ENCODE data around the gene ICOSLG.
"Not testable (repeated sequence)": the region's sequence is repeated elsewhere in the genome, so short reads cannot be mapped to it uniquely, and the experiment has no call there.

ICOSLG gene

GRCh38 chr21:44207860-44208646 is 32.7 kb downstream of the ICOSLG start:
- H3K27ac ChIP-seq (ENCODE audit: low read length): not testable (repeated sequence)

GRCh38 chr21:44206698-44207676 is 33.8 kb downstream of the ICOSLG start:
- not testable (repeated sequence) for H3K4me3 ChIP-seq (ENCODE audit: low read depth in 1 of 2, low read length in 2 of 2); H3K9me3 ChIP-seq (ENCODE audit: control insufficient read depth in 1 of 2, low read length in 2 of 2); H3K36me3 ChIP-seq (ENCODE audit: control insufficient read depth in 1 of 2, insufficient read depth in 2 of 2, low read length in 2 of 2); H3K27ac ChIP-seq (ENCODE audit: low read length); H3K27me3 ChIP-seq (ENCODE audit: low read depth, low read length); H3K4me1 ChIP-seq (ENCODE audit: control insufficient read depth in 1 of 2, insufficient read depth in 2 of 2, low read length in 2 of 2)

More at GRCh38 chr21:44207860-44208646, 32.7 kb downstream of the ICOSLG start:
- not testable (repeated sequence) for H3K9me3 ChIP-seq (ENCODE audit: control insufficient read depth in 1 of 2, low read length in 2 of 2); H3K36me3 ChIP-seq (ENCODE audit: control insufficient read depth in 1 of 2, insufficient read depth in 2 of 2, low read length in 2 of 2); H3K4me1 ChIP-seq (ENCODE audit: control insufficient read depth in 1 of 2, insufficient read depth in 2 of 2, low read length in 2 of 2); H3K27me3 ChIP-seq (ENCODE audit: low read depth, low read length); H3K4me3 ChIP-seq (ENCODE audit: low read depth in 1 of 2, low read length in 2 of 2)

GRCh38 chr21:44206187-44206586 is 34.6 kb downstream of the ICOSLG start:
- H3K9me3 ChIP-seq (ENCODE audit: control insufficient read depth in 1 of 2, low read length in 2 of 2); H3K4me1 ChIP-seq (ENCODE audit: control insufficient read depth in 1 of 2, insufficient read depth in 2 of 2, low read length in 2 of 2); H3K27me3 ChIP-seq (ENCODE audit: low read depth, low read length); H3K27ac ChIP-seq (ENCODE audit: low read length); H3K4me3 ChIP-seq (ENCODE audit: low read depth in 1 of 2, low read length in 2 of 2); H3K36me3 ChIP-seq (ENCODE audit: control insufficient read depth in 1 of 2, insufficient read depth in 2 of 2, low read length in 2 of 2): not testable (repeated sequence)

GRCh38 chr21:44202590-44203299 is 38.0 kb downstream of the ICOSLG start:
- H3K4me1 ChIP-seq (ENCODE audit: control insufficient read depth in 1 of 2, insufficient read depth in 2 of 2, low read length in 2 of 2); H3K4me3 ChIP-seq (ENCODE audit: low read depth in 1 of 2, low read length in 2 of 2); H3K27me3 ChIP-seq (ENCODE audit: low read depth, low read length); H3K27ac ChIP-seq (ENCODE audit: low read length); H3K9me3 ChIP-seq (ENCODE audit: control insufficient read depth in 1 of 2, low read length in 2 of 2); H3K36me3 ChIP-seq (ENCODE audit: control insufficient read depth in 1 of 2, insufficient read depth in 2 of 2, low read length in 2 of 2): not testable (repeated sequence)

GRCh38 chr21:44199997-44200396 is 40.7 kb downstream of the ICOSLG start:
- H3K27ac ChIP-seq (ENCODE audit: low read length); H3K36me3 ChIP-seq (ENCODE audit: control insufficient read depth in 1 of 2, insufficient read depth in 2 of 2, low read length in 2 of 2); H3K4me3 ChIP-seq (ENCODE audit: low read depth in 1 of 2, low read length in 2 of 2); H3K4me1 ChIP-seq (ENCODE audit: control insufficient read depth in 1 of 2, insufficient read depth in 2 of 2, low read length in 2 of 2); H3K27me3 ChIP-seq (ENCODE audit: low read depth, low read length); H3K9me3 ChIP-seq (ENCODE audit: control insufficient read depth in 1 of 2, low read length in 2 of 2): not testable (repeated sequence)

GRCh38 chr21:44199448-44199847 is 41.3 kb downstream of the ICOSLG start:
- Histone ChIP-seq H3K4me1 (ENCODE audit: control insufficient read depth in 1 of 2, insufficient read depth in 2 of 2, low read length in 2 of 2) (no peaks in the 10 kb centered on the region), H3K36me3 (ENCODE audit: control insufficient read depth in 1 of 2, insufficient read depth in 2 of 2, low read length in 2 of 2) (no peaks in the 10 kb centered on the region), H3K9me3 (ENCODE audit: control insufficient read depth in 1 of 2, low read length in 2 of 2) (no peaks in the 10 kb centered on the region), H3K27me3 (ENCODE audit: low read depth, low read length) (no peaks in the 10 kb centered on the region), H3K4me3 (ENCODE audit: low read depth in 1 of 2, low read length in 2 of 2) (no peak overlapping the region), H3K27ac (ENCODE audit: low read length) (no peak overlapping the region)

- H3K27ac ChIP-seq (ENCODE audit: low read length); H3K4me3 ChIP-seq (ENCODE audit: low read depth in 1 of 2, low read length in 2 of 2); H3K4me1 ChIP-seq (ENCODE audit: control insufficient read depth in 1 of 2, insufficient read depth in 2 of 2, low read length in 2 of 2): not testable (repeated sequence)
These were observed 43.6 kb downstream of the ICOSLG start for GRCh38 chr21:44197156-44197516.

GRCh38 chr21:44196212-44197155 is 44.3 kb downstream of the ICOSLG start:
- H3K9me3 ChIP-seq (ENCODE audit: control insufficient read depth in 1 of 2, low read length in 2 of 2); H3K4me3 ChIP-seq (ENCODE audit: low read depth in 1 of 2, low read length in 2 of 2); H3K4me1 ChIP-seq (ENCODE audit: control insufficient read depth in 1 of 2, insufficient read depth in 2 of 2, low read length in 2 of 2); H3K36me3 ChIP-seq (ENCODE audit: control insufficient read depth in 1 of 2, insufficient read depth in 2 of 2, low read length in 2 of 2); H3K27ac ChIP-seq (ENCODE audit: low read length); H3K27me3 ChIP-seq (ENCODE audit: low read depth, low read length): not testable (repeated sequence)

More at GRCh38 chr21:44197156-44197516, 43.6 kb downstream of the ICOSLG start:
- H3K36me3 ChIP-seq (ENCODE audit: control insufficient read depth in 1 of 2, insufficient read depth in 2 of 2, low read length in 2 of 2); H3K9me3 ChIP-seq (ENCODE audit: control insufficient read depth in 1 of 2, low read length in 2 of 2); H3K27me3 ChIP-seq (ENCODE audit: low read depth, low read length): not testable (repeated sequence)

- not testable (repeated sequence) for H3K4me1 ChIP-seq (ENCODE audit: control insufficient read depth in 1 of 2, insufficient read depth in 2 of 2, low read length in 2 of 2); H3K4me3 ChIP-seq (ENCODE audit: low read depth in 1 of 2, low read length in 2 of 2); H3K36me3 ChIP-seq (ENCODE audit: control insufficient read depth in 1 of 2, insufficient read depth in 2 of 2, low read length in 2 of 2); H3K27ac ChIP-seq (ENCODE audit: low read length); H3K27me3 ChIP-seq (ENCODE audit: low read depth, low read length); H3K9me3 ChIP-seq (ENCODE audit: control insufficient read depth in 1 of 2, low read length in 2 of 2)
These were observed 45.9 kb downstream of the ICOSLG start for GRCh38 chr21:44194888-44195287.

- H3K27me3 ChIP-seq (ENCODE audit: low read depth, low read length); H3K36me3 ChIP-seq (ENCODE audit: control insufficient read depth in 1 of 2, insufficient read depth in 2 of 2, low read length in 2 of 2); H3K27ac ChIP-seq (ENCODE audit: low read length); H3K4me3 ChIP-seq (ENCODE audit: low read depth in 1 of 2, low read length in 2 of 2); H3K9me3 ChIP-seq (ENCODE audit: control insufficient read depth in 1 of 2, low read length in 2 of 2); H3K4me1 ChIP-seq (ENCODE audit: control insufficient read depth in 1 of 2, insufficient read depth in 2 of 2, low read length in 2 of 2): not testable (repeated sequence)
These were observed 46.3 kb downstream of the ICOSLG start for GRCh38 chr21:44194451-44194850.

Measured in muscle layer of duodenum (tissue), 2 donors.